Testis (tissue), 2 donors: Measurements from ENCODE around the gene HELZ.

Source experiments
- CTCF ChIP-seq, 3 experiments: fragments of 450-650 bp in 2 of 3; fragments of 200-600 bp in 1 of 3; sonication (generic) in 1 of 3; IDR thresholded peaks; one replicate each; pipeline ENCODE4 v1.5.1; 2016 to 2019; ENCODE audit warnings: antibody characterized with exemption in 3 of 3, mild to moderate bottlenecking in 2 of 3, moderate library complexity in 1 of 3
- POLR2A ChIP-seq: fragments of 450-650 bp; IDR thresholded peaks from one replicate; pipeline ENCODE4 v1.6.1; 2017; ENCODE audit warnings: antibody characterized with exemption, mild to moderate bottlenecking, moderate library complexity

- TF ChIP-seq POLR2A (no peak), CTCF (IDR thresholded peaks at IDR 0.05) (no peak)
Measured at GRCh38 chr17:67111808-67112207, 133.2 kb downstream of the HELZ start.
